Measurements from ENCODE around the gene LVRN.

The LVRN gene

DNA sequence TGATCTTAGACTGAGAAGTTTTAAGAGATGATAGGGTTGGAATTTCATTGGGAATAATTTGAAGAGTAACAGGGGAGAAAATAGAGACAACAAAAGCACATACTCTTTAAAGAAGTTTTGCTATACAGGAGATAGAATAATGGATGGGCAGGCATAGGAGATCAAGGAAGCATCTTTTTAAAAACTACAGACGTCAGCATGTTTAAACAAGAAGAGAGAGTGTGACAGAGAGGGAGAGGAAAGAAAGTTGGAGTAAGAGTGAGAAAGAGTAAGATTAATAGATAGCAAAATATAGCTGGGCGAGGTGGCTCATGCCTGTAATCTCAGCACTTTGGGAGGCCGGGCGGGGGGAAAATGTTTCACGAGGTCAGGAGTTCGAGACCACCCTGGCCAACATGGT lies 5.3 kb upstream of the LVRN start:
- DNase-seq = no peak

DNA sequence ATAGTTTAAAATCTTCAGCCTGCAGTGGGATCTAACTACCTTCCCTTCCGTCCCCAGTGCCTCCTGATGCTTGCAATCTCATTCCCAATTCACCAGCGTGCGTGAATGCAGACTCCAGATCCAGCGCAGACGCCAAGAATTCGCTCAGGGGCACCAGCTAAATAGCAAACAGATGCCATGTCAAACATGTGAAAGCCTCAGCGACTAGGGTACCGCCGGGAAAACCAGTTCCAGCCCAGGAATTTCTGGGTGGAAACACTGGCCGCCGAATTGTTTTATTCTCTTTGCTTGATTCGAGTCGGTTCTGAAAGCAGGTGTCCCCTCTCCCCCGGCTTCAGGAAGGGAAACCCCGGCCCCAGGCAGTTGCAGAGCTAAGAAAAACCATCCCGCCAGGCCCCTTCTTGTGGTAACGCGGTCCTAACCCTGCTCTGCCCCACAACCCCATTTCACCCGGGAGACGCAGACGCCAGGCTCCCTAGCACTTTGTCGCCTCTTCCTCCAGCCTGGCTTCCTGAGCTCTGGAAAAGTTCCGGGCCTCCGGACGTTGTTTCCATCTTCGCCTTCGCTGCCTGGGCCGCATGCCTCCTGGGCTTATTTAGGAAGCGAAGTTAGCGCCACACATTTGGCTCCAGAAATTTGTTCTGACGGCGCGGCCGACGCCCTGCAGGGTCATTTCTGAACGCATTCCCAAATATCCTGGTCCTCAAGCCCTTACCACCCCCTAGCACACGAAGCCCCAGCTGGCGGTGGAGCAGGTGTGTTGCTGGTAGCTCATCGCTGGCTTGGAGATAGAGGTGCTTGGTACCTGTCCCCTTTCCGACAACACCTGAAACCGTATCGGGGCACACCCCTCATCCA lies 665 bp upstream of the LVRN start:
- no peak for DNase-seq

DNA sequence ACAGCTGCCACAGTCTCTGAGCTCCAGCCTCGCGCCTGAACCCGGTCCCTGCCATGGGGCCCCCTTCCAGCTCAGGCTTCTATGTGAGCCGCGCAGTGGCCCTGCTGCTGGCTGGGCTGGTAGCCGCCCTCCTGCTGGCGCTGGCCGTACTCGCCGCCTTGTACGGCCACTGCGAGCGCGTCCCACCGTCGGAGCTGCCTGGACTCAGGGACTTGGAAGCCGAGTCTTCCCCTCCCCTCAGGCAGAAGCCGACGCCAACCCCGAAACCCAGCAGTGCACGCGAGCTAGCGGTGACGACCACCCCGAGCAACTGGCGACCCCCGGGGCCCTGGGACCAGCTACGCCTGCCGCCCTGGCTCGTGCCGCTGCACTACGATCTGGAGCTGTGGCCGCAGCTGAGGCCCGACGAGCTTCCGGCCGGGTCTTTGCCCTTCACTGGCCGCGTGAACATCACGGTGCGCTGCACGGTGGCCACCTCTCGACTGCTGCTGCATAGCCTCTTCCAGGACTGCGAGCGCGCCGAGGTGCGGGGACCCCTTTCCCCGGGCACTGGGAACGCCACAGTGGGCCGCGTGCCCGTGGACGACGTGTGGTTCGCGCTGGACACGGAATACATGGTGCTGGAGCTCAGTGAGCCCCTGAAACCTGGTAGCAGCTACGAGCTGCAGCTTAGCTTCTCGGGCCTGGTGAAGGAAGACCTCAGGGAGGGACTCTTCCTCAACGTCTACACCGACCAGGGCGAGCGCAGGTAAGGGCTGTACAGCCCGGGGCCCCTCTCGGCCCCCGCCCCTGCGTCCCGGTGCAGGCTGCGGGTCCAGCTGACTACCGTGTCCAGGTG lies 509 bp downstream of the LVRN start:
- DNase-seq = no peak

DNA sequence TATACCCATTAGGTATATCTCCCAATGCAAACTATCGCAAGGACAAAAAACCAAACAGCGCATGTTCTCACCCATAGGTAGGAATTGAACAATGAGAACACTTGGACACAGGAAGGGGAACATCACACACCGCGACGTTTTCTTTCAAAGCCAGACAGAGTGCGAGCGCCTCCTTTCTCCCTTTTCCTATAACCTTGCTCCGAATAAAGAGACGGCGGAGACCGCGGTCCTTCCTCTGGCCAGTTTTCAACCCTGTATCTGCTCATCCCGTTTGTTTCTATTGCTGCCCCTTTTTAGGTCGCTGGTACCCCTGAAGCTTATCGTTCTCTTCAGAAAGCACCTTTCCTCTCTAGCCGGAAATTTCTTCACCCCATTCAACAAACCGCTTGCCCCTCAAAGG lies 1.3 kb downstream of the LVRN start:
- no peak for DNase-seq

DNA sequence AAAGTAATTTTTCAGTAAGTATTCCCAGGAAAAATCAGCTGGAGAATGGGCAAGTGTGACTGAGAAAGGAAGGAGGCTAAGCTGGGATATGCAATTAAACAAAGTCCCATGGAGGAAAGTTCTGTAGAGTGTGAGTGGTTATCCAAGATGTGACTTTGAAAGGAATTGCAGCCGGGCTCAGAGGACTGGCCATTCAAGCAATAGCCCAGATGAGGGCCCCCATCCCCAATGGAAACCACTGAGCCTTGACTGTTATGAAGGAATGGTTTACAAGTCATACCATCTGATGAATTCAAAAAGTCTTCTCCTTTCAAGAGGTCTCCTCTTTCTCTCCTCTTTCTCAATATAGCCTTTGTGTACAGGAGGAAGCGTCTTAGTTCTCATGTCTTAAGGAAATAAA lies 6.5 kb downstream of the LVRN start:
- no peak for DNase-seq

DNA sequence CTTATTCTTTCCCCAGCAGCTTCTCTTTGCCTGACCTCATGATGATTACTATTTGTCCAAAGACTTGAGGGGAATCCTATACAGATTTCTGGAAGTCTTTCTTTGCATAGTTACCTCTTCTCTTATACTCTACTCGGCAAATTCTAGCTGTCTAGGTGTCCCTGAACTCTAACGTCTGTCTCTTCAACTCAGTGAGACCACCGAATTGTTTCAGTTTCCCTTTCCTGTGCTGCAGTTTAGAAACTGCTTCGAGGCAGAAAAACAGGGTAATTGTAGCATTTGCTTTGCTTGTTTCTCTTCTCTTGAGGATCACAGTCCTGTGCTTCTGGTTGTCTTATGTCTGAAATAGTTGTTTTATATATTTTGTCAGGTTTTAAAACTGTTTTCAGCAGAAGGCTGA lies 14.8 kb downstream of the LVRN start:
- DNase-seq = no peak

DNA sequence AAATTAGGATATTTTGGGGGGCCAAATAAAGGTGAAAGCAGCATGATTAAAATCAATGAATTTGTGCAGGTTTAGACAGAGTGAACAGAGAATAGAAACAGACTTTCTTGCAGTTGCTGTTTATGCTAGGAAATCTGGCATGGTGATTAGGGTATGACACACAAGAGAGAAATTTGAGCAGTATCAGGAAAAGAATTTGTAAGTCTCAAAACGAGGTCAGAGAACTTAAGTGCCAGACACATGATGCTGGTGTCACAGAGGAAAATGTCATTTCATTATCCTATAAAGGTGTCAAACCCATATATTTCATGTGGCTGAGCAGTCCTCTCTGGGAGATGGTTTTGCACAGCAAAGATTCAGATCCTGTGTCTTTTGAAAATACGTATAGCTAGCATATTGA lies 15.7 kb downstream of the LVRN start:
- no peak for DNase-seq

DNA sequence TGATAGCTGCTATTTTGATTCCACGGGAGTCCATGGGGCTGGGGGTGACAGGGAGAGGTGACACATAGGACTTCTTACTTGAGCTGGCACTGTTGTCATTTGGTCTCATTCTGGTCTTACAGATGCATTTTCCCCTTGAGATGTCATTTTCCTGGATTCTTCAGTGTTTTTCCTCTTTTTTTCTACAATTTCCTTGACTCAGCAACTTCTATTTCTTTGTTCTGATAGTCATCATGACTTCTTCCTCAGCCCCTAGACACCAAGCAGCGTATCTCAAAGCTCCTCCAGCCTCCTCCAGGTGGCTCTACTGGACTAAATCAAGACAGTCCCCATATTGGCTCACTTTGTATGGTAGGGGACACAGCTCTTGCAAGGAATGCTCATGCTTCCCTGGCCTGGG lies 16.5 kb downstream of the LVRN start:
- DNase-seq = no peak

DNA sequence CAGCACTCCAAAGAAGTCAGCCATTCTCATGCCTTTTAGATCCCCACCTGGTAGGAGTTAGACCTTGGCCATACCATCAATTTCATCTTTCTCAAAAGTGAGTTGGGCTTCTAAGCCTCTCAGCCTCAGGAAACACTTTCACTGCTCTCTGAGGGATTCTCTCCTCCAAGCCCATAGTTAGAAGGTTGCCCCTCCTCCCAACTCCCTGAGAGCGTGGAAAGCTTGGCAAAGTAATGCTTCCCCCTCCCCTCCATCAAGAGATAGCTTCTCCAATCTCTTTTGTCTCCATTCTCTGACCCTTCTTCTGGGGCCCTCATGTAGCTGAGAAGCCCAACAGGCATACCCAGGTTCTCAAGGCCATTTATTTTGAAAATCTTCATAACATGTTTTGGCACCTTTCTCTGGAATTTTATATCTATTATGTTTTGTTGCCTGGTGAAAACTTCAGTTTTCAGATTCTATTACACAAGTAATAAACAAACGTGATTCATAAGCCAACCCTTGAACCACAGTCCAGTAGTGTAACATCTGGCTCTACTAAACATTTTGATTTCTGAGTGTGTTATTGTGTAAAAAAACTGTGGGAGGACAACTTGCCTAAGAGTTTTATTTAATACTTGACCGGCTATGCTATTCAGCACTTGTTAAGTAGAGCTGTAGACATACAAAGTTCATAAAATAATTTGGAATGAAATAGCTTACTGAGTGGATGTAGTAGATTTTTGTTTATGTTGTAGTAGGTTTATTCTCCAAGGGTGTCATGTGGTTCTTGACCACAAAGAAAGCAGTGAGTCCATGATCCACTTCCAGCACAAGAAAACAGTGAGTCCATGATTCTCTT lies 17.1 kb downstream of the LVRN start:
- no peak for DNase-seq

DNA sequence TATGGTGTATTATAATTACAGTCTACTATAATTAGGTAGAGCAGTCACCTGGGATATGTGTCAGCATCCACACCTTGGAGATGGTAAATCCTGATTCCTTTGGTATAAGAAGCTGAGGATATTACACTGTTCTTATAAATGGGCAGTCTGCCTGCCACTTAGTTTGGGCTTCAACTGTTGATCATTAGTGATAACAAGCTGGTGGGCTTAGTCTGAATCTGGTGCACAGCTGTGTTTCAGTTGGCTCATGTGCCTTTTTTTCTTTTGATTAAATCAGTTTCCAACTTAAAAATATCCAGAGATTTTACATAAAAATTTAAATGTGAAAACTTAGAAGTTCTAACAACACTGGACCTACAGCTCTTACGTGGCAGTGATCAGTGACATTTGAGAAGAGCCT lies 21.2 kb downstream of the LVRN start:
- DNase-seq = peak; percentile 91

DNA sequence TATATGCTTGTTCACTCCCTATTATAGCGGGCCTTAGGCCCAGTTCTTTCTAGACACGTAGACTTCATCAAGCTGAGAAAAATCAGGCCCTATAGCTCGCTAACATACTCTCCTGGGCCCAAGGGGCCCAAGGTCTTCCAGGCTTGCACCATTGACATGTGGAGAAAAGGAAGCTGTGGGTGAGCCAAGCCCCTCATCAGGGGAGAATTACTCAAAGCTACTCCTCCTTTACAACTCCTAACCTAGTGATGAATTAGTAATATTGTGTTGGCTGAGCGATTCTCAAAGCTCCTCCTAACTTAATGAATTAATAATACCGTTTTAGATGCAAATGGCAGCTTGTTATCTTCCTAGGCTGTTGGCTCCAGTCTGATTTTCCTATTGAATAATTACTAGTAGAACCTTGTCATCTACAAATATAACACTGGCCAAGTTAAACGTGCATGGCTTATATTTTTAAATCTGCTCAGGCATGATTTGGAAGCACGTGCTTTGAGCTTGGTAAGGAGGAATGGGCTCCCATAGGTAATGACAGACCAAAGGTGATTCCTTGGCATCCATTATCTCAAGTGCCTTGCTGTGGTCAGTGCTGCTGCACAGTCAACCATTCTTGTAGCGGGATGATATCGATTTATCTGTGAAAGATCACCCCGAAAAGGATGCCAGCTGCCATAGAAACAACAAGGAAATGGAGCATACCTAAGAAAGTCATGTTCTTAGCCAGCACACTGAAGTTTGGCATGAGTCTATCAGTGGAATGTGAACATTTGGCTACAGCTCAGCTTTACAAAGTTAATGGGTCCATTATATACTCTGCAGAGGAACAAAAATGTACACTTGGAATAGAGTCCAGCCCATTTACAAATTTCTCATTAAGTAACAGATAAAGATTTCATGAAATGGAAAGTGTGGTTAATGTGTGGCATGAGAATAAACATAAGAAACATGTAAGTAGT lies 23.8 kb downstream of the LVRN start:
- no peak for DNase-seq

DNA sequence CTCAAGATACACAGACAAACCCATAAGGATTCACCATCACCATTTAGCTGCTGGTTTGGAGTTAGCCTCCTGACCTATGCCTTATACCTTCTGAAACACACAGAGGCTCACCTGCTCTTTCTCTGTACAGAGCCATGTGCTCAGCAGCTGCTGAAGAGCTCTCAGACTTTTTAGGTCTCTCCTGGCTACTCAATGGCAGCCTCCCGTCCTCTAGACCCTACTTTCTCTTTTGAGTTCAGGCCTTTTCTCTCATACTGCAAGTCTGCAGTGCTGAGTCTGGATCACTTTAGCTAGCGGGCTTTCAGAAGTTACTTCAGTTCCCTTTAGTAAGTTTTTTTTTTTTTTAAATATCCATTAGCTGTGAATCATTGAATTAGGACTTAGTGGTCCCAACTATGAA lies 25.7 kb downstream of the LVRN start:
- no peak for DNase-seq

DNA sequence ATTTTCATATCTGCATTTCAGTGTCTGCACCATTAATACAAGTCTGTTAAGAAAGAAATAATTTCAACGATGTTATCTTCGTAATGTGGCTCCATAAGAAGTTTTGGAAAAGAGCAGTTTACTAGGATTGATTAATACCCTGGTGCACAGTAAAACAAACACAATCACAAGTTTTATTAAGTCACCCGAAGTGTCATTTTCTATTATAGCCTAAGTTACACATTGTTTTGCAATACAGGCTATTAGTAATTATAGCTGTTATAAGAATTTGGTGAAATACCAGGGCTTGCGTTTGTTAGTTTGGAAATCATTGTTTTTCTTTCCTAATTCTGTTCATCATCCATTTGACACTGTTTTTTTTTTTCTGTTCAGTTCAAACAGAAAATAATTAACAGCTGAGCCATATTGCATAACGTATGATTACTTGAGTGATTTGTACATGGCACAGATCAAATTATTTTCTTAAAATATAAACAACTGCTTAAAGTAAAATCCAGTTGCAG lies 30.6 kb downstream of the LVRN start:
- DNase-seq = no peak

DNA sequence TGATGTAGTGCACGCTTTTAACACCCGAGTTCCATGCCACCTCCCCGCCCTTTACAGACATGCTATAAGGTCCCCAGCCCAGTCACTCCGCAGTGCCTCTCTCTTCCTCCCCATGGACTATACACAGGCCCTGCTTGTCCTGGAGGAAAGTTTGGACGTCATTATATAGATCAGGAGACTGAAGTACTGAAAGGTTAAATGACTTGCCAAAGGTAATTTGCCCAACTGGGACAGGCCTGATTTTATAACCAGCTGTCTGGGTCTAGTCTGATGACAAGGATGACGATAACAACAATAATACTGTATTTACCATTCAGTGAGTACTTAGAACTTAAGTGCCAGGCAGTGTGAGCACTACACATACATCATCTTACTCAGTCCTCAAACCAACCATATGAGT lies 33.1 kb downstream of the LVRN start:
- no peak for DNase-seq

DNA sequence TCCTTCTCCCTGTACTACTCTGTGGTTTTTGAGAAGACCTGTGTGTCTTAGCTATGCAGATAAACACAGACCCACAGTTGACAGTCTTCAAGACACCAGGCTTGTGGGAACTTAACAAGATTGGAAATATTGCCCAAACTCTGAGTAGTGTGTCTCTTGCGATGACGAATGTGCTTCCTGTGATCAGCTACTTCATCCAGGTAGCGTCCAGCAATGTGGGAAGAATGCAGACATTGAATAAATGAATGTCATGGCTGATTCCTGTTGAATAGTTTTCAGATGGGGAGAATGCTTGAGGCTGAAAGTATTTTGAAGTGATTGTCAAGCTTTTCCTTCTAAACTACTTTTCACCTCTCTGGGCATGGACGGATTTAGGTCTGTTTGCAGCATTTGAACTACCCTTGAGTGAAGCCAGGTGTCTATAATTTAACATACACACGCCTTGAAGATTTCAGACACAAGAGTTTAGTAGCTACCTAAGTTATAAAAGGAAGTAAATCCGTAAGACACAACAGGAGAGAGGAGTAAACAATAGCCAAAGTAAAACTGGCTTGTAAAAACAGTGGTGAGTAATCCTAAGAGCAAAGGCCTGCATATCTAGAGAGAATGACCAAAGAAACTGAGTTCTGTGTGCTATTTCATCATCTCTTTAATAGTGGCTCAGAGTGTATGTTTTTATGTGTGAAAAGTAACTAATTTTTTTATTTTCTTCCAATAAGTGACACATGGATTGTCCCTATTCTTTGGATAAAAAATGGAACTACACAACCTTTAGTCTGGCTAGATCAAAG lies 40.0 kb downstream of the LVRN start:
- no peak for DNase-seq

DNA sequence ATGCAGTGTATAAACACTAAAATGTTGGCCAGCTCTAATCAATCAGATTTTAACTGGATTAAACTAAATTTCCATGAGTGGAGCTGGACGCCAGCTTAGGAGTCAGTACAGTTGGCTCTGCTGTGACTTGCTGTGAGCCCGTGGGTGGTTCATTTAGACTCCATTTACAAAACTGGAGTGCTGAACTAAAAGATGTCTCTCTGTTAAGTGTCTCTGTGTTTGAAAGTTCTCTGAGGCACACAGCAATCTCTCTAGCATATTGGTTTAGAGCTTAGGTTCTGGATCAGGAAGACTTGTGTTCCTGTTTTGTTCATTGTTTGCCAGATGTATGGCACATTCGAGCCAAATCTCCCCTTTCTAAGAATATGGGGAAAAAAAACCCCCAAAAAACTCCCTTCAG lies 42.0 kb downstream of the LVRN start:
- DNase-seq = no peak

DNA sequence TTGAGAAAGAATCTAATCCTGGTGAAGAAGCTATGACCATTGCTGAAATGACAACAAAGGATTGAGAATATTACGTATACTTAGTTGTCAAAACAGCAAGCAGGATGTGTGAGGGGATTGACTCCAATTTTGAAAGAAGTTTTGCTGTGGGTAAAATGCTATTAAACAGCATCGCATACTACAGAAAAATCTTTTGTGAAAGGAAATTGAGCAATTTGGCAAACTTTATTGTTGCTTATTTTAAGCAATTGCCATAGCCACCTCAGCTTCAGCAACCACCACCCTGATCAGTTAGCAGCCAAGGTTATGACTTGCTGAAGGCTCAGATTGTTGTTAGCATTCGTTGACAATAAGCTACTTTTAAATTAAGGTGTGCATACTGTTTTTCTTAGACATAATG lies 47.5 kb downstream of the LVRN start:
- no peak for DNase-seq

DNA sequence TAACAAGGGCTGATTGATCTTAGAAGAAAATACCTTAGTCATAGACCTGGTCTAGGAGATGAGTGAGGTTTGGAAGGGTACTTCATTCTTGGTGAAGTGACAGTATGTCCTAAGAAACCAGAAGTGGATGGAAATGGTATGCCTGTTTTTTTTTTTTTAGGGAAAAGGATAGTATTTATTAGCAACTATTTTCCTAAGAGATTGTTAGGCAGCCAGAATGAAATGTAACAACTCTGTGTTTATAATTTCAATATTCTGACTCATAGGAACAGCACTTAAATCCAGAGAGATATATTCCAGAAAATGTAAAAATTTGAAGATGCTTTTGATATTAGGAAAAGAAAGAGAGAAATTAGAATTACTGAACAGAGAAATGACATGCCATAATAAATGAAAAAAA lies 48.8 kb downstream of the LVRN start:
- DNase-seq = no peak

DNA sequence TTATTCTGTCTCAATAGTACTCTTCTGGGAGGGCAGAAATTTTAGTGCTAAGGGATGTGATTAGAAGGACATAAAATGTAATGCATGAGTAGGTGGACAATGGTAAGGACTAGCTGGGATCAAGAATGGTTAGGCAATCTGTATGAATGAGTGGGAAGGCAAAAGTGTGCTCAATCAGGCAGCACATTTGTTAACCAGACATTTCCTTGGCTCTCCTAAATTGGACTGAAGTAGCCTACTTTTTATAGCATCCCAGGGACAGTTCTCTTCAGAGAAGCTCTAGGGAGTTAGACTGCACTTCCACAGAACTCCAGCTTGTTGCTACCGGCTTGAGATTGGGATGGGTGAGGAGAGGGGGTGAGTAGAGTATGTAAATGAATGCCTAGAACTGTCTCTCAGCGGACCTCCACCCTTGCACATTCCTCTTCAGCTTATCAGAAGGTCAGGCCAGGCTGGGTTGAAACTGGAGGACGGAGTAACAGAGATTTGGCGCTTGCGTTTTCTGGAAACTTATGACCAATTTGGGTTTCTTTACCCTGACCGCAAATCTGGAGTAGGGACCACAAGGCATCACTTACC lies 51.0 kb downstream of the LVRN start:
- DNase-seq = no peak

DNA sequence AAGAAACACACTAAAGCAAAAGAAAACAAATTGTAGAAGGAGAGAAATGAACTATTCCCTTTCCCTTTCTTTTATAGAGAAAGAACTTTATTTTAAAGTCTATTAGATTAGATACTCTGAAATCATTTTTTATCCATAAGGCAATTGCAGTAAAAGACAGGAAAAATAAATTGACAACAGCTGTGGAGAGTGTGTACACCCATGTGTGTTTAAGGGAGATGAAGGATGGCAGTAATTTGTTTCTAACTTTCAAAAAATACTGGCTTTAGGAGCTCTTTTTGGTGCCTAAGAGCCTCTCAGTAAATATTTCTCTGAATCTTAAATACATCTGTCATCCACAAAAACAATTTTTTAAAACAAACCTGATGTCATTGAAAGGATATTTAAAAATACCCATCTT lies 51.7 kb downstream of the LVRN start:
- no peak for DNase-seq

DNA sequence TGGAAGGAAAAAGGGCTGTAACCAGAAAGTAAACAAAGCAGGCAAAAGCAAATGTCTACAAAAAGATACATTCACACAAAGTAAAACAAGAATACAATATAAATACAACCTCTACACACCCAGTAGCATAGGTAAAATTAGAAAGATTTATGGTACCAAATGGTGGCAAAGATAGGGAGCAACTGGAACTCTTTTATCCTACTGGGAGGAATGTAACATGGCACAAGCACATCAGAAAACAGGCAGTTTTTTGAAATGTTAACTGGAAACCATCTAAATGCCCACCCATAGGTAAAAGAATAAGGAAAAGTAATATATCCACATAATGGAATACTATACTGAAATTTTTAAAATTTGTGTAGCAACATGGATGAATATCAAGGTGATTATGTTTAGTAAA lies 61.3 kb downstream of the LVRN start:
- DNase-seq = no peak
